ENCODE data around the gene XYLT1.
A peak's percentile ranks its signal among the peaks of the same experiment; 100 is the strongest.

Gene XYLT1

DNA sequence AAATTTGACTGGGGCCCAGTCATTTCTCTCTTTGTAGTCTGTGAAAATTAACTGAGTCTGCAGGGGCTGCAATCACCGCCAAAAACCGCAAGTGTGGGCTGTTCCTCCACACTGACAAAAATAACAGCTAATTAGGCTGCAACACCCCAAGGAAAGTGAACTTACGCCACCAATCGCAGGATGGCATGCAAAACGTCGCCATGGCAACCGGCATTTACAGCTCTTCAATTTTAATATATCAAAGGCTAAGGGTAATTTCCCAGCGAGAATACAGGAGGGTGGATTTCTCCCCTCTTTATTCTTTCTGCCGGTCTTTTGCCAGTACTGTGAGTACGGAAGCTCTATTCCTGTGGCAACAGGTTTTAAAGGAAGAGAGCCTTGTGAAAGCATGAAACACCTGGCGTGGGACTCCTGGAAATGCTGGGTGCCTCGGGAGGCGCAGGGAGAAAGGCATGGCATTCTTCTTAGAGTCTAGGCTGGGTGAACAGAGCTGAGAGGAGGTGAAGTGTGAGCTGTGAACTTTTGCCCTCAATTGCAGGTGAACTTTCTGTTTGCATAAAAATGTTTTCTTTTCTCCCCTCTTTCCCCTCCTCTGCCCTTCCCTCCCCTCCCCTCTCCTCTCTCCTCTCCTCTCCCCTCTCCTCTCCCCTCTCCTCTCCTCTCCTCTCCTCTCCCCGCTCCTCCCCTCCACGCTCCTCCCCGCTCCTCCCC lies 399.7 kb downstream of the XYLT1 start:
- DNase-seq (ENCODE audit: low read depth in 1 of 2, low spot score in 1 of 2): peak; percentile 54 to 87

DNA sequence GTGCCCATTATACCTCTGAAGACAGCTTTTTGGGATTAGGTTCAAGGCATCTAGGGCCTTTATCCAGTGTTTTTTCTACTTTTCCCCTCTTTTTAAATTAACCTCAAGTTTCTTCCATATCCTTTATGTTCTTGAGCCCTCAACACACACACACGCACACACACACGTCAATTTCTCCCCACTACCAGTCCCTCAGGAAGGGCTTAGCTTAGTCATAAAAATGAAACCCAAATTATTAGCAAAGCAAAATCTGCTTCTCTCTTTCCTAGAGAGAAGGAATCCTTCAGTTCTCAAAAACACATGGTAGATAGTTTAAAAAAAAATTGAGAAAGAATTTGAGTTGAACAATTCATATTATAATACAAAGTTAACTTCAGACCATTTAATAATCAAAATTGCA lies 401.1 kb downstream of the XYLT1 start:
- DNase-seq (ENCODE audit: low read depth in 1 of 2, low spot score in 1 of 2): no peak

DNA sequence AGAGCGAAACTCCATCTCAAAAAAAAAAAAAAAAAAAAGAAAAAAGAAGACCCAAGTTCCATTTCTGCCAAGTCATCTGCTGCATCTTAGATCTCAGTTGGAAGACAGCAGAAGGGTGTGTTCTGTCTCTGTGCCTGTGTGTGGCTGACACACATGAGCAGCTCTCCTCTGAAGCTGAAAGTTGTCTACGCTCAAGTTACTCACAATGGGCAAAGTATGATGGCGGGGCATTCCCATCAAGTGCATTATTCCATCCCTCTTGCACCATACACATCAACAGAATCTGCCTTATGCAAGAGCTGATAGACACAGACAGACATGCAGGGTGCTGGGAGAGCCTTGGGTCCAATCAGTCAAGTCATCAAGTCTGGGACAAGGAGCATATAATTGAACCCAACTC lies 402.2 kb downstream of the XYLT1 start:
- DNase-seq (ENCODE audit: low read depth in 1 of 2, low spot score in 1 of 2): no peak

DNA sequence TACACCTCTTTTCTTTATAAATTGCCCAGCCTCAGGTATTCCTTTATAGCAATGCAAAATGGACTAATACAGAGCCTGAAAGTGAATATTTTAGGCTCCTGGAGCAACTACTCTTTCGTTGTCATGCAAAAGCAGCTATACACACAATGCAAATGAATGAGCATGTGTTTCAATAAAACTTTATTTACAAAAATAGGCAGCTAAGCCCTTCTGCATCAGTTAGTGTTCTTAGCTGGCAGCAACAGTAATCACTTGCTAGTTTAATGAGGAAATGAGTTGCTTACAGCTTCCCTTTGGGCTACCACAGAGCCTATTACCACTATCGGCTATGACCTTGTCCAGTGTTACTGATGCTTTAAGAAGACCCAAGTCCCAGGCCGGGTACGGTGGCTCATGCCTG lies 402.9 kb downstream of the XYLT1 start:
- no peak for DNase-seq (ENCODE audit: low read depth in 1 of 2, low spot score in 1 of 2)

DNA sequence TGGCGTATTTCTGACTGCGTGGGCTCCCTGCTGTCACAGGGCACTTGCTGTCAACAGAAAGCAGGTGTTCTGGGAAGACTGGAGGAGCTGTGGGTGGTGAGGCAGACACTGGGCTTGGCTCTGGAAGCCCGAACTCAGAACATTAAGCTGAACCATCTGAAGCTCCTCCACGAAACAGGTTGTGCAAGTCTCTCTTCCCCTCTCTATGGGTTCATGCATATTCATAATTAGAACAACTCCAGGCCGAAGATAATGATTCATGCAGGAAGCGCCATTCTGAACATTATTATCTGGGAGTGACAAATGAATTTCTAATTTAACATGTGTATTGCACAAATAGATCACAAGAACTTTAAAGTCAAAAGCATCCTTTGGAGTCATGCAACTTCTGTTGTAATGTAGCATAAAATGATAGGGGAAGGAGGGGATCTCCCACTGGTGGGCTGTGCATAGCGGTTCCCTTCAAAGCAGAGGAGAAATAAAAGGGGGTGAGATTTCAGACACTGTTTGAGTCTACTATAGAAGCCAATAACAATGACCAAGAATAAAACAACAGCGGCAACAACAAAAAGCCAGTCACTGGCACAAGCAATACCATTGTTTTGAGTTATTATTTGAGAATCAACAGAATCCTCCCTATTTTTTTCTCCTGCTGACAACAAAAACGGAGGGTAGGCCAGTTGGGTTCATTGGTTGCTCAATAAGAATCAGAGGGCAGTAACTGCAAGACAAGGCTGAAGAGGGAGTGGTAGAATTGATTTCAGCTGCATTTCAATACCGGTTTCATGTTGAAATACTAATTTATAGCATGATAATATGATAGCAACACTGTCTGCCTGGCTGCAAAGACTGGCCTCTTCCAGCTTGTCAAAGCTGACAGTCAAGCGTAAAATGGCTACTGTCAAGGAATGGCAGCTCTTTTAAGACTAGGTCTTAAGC lies 407.3 kb downstream of the XYLT1 start:
- no peak for DNase-seq (ENCODE audit: low read depth in 1 of 2, low spot score in 1 of 2)

DNA sequence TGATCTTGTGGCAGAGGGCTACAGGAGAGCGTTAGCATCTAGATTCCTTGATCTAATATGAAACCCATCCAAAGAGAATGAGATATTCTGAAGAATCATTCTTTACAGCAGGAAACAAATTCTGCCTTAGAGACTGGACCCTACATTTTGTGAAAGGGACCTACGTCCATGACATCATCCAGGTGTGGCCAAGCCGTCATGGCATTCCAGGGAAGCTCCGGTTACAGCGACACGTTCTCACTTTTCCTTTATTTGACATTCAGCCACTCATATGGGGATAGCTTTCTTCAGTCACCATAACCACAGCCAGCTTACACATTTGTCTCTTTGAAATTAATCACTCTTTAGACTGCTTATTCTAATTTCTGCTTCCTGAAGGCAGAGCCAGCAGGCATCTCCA lies 408.1 kb downstream of the XYLT1 start:
- no peak for DNase-seq (ENCODE audit: low read depth in 1 of 2, low spot score in 1 of 2)

DNA sequence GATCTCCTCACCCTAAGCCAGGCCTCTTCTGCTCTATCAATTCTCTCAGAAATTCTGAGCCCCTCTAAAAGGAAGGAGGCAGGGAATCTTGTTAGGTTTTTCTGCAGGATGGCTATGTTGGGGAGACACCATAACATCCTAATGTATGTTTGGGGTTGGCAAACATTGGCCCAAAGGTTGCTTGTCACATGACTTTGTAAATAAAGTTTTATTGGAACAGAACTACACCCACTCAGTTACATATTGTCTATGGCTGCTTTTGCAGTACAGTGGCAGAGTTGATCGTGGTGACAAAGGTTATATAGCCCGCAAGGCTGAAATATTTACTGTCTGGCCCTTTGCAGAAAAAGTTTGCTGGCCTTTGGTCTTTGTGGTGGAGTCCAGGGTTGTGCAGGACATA lies 409.4 kb downstream of the XYLT1 start:
- DNase-seq (ENCODE audit: low read depth in 1 of 2, low spot score in 1 of 2): no peak

DNA sequence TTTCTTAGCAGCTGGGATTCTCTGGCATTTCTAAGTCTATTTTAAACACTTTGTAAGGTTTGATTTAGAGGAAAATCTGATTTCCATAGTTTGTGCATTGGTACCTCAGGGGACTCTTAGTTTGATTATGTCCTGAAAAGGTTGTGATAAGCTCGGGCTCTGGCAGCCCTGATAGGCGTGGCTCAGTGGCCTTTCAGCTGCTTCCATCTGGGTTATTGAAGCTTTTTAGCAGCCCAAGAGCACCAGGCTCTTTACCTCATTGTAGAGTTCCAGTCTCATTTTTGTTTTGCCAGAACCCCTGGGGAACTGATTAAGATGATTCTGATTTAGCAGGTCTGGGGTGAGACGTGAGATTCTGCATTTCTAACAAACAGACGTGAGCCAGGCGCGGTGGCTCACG lies 412.3 kb downstream of the XYLT1 start:
- DNase-seq (ENCODE audit: low read depth in 1 of 2, low spot score in 1 of 2): no peak

DNA sequence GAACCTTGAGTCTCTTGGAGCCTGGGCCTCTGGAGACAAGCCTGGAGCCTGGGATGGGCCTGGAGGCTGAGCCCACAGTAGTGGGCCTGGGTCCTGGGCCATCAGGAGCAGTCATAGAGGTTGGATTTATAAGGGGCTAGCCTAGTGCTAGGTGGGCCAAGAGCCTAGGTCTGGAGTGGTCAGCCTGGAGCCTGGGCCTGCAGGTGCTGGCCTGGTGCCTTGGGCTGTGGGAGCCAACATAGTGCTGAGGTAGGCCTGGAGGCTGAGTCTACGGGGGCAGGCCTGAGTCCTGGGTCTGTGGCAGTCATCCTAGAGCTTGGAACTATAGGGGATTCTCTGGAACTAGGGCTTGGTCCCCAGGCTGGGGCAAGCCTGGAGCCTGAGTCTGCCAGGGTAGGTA lies 414.1 kb downstream of the XYLT1 start:
- DNase-seq (ENCODE audit: low read depth in 1 of 2, low spot score in 1 of 2): no peak

DNA sequence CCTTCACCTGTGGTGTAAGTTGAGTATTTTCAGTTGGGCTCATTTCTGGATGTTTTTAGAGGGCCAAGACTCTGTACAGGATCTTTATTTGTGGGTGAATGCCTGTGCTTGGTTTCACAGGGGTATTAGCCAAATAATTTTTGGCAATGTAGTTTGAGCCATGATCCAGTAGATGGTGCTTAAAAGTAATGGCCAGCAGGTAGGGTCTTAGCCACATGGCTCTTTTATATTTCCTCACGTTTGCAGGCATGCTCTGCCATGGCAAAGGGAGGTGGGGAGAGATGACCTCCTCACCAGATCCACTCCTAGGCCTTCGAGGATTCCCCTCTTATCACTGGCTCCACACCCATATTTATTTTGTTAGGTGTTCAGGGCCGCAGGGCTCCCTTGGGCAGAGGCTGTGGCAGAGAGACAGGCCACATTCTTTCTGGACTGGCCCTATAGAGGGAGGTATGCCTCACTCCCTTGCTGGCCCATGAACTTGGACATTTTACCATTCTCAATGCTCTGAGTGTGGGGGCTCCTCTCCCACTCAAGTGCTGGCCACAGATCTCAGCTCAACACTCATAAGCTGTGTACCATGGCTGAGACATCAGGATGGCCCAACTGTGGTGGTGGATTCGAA lies 417.1 kb downstream of the XYLT1 start:
- no peak for DNase-seq (ENCODE audit: low read depth in 1 of 2, low spot score in 1 of 2)
